Activated CD8-positive, alpha-beta memory T cell treated with anti-CD3 and anti-CD28 coated beads for 1 hour (primary cell): ENCODE results near the gene WDR27.
"Not testable (repeated sequence)": the region's sequence is repeated elsewhere in the genome, so short reads cannot be mapped to it uniquely, and the experiment has no call there.

Source experiments
- DNase-seq, 2 donors: peaks; one replicate each; pipeline ENCODE4 v3.0.0-alpha.2; 2020; ENCODE audit warnings: low read depth in 1 of 2; ENCODE audit errors: extremely low read depth in 1 of 2

The WDR27 gene

GRCh38 chr6:169452117-169452868 lies 249.5 kb downstream of the WDR27 start:
- no peak for DNase-seq

DNA sequence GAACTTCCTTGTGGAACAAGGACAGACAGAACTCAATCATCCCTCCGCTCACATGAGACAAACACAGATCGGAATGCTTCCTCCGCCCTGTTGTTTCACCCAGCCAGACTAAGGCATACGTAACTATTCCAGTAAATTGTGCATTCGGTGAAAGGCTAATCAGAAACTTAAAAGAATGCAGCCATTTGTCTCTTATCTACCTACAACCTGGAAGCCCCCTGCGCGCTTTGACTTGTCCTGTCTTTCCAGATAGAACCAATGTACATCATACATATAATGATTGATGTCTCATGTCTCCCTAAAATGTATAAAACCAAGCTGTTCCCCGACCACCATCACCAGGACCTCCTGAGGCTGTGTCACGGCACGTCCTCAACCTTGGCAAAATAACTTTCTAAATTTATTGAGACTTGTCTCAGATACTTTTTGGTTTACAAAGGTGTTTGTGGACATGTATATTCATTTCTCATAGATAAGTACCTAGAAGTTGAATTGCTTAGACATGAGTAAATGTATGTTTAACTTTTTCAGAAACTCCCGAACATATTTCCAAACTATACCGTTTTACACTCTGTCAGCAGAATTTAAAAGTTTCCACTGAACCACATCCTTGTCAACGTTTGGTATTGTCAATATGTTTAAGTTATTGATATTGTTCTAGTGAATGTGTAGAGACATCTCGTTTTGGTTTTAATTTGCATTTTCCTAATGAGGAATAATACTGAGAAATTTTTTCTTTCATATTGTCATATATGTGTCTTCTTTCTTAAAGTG lies 250.6 kb downstream of the WDR27 start:
- DNase-seq = no peak

- DNase-seq = no peak
These were observed 251.7 kb downstream of the WDR27 start for GRCh38 chr6:169450097-169450496.

DNA sequence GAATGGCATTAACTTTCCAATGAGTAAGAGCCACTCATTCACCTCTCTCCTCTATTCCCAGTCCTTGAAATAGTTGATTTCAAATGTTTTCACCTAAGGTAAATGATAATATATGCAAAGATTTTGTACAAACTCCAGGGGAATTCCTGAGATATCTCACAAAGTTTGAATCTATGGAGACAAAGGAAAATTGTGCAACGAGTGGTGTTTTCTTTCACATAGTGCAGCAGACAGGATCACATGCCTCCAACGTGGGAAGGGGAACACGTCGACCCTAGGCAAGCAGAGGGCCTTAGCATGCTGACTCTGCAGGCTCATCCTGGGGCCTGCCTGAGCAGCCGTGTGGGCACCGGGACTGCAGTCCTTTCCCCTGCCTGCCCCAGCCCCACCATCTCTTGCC lies 252.6 kb downstream of the WDR27 start:
- DNase-seq = no peak

- DNase-seq = no peak
These were observed 255.9 kb downstream of the WDR27 start for GRCh38 chr6:169445661-169446581.

DNA sequence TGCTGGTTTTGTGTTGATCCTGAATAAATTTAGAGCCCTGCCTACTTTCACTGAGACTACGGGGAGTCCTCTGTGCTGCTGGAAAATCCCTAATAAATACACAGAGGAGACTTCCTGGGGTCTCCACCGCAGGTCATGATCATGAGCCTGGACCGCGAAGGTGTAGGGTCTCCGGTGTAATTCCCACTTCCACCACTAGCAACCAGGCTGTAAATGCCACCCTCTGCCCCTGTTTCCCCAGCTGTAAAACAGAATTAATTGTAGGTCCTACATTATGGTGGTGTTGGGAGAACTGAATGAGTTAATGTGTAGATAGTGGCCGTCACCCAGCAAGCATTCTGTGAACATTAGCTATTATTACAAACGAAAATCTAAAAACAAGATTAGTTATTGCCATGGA lies 256.6 kb downstream of the WDR27 start:
- no peak for DNase-seq

- no peak for DNase-seq
These were observed 260.5 kb downstream of the WDR27 start for GRCh38 chr6:169441292-169441691.

DNA sequence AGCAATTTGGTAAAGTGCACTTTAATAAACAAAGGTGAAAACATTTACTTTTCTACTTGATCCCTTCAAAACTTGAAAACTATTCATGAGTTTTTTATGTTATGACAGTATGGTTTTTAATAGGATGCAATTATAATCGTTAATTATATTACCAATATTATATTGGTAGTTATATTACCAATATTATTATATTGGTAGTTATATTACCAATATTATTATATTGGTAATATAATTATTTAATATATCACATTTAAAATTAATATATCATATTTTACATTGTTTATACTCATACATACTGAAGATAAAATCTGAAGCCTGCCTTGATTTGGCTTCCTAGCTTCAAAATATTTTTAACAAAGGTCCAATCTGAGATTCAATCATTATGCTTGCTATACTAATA lies 262.1 kb downstream of the WDR27 start:
- no peak for DNase-seq

DNA sequence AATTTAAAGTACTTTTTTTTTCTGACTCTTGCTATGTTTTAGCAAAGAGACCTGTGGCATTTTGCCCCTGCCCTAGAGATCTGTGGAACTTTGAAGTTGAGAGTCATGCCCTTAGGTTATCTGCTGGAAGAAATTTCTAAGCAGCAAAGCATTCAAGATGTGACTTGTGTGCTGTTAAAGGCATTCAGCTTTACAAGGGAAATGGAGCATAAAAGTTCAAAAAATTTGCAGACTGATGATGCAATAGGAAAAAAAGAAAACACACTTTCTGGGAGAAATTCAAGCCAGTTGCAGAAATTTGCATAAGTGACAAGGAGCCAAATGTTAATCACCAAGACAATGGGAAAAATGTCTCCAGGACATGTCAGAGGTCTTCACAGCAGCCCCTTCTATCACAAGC lies 267.3 kb downstream of the WDR27 start:
- DNase-seq = not testable (repeated sequence)

GRCh38 chr6:169429001-169429400 lies 272.8 kb downstream of the WDR27 start:
- no peak for DNase-seq

GRCh38 chr6:169428532-169428931 lies 273.3 kb downstream of the WDR27 start:
- DNase-seq = no peak

GRCh38 chr6:169427856-169428255 lies 274.0 kb downstream of the WDR27 start:
- DNase-seq = no peak

- DNase-seq = no peak
These were observed 275.2 kb downstream of the WDR27 start for GRCh38 chr6:169426611-169427010.

DNA sequence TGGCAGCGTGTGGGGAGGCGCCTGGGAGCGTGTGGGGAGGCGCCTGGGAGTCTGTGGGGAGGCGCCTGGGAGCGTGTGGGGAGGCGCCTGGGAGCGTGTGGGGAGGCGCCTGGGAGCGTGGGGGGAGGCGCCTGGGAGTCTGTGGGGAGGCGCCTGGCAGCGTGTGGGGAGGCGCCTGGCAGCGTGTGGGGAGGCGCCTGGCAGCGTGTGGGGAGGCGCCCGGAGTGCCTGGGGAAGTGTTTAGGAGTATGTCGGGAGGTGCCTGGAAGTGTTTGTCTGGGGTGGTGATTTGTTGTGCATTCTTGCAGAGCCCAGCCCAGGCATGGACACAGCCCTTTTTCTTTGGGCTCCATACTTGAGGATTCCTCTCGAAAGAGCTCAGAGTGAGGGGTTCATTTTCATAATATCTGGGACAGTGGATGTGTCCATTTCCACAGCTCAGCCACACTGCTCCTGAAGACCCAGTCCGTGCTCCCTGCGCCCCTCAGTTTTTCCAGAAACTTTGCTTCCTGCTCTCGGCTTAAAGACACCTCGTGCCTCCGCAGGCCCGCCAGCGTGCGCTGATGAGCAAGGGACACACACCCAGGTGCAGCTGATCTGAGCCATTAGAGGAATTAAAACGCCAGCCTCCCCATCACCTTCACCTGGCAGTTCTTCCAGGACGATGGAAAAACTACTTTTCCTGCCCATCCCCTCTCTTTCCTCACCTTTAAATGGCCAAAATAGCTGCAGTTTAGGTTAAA lies 276.0 kb downstream of the WDR27 start:
- DNase-seq = no peak

DNA sequence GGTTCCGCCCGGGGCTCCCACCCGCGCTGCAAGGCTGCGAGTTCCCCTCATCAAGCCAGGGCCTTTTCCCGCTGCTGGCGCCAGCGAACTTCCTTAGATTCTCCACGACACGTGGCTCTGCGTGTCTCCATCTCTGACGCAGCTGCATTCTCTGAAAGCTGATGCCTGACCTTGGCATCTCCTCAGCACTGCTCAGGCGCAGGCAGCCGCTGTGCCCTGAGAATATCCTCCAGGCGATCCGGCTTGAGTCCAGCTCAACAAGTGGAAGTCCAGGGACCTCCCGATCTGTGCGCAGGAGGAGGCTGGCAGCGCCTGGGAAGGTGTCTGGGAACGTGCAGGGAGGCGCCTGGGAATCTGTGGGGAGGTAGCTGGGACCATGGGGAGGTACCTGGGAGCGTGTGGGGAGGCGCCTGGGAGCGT lies 277.0 kb downstream of the WDR27 start:
- DNase-seq = no peak

GRCh38 chr6:169424149-169424804 lies 277.6 kb downstream of the WDR27 start:
- no peak for DNase-seq

DNA sequence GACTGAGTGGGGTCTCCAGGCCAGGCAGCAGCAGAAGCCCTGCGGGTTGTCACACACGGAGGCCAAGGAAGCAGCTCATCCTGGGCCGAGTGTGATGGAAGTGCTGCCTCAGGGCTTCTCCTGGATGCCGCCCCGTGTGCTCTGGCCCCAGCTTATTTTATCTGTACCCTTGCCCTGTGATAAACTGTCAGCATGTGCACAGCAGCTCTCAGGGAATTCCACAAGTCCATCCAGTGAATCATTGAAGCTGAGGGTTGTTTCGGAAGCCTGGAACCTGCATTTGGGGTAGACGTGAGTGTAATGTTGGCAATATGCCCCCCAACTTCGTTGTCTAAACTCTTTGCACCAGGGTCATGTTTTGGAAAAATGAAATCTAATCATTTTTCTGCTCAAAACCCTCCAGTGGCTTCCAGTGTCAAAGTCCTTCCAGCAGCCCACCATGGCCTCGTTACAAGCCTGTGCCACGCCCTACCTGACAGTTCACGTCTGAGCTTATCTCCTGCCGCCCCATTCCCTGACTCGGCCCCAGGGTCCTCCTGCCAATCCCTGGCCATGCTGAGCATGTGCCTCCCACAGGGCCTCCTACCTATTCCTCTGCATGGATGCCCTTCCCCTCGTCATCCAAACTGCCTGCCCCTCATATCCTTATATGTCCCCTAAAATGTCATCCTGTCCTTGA lies 280.1 kb downstream of the WDR27 start:
- no peak for DNase-seq

GRCh38 chr6:169420912-169421543 lies 280.8 kb downstream of the WDR27 start:
- no peak for DNase-seq

- no peak for DNase-seq
These were observed 284.7 kb downstream of the WDR27 start for GRCh38 chr6:169417101-169417500.
